ENCODE measurements around the gene TNFSF10.
"Not testable (repeated sequence)": the region's sequence is repeated elsewhere in the genome, so short reads cannot be mapped to it uniquely, and the experiment has no call there.

The TNFSF10 gene

GRCh38 chr3:172537507-172538158 lies 14.4 kb upstream of the TNFSF10 start:
- no peaks in the 10 kb centered on the region for H3K27me3 Mint-ChIP-seq (ENCODE audit: low read depth)
- H3K4me3 Mint-ChIP-seq: peak overlapping the region; percentile 11
- H3K9me3 Mint-ChIP-seq: peaks cover 4% of the 10 kb centered on the region
- H3K36me3 Mint-ChIP-seq (ENCODE audit: low read depth): peaks cover 14% of the 10 kb centered on the region
- peaks cover 55% of the 10 kb centered on the region for H3K4me1 Mint-ChIP-seq (ENCODE audit: low read depth)
- H3K27ac Mint-ChIP-seq: peak overlapping the region; percentile 95

- no peaks in the 10 kb centered on the region for H3K27me3 Mint-ChIP-seq (ENCODE audit: low read depth)
- peak overlapping the region; percentile 95 for H3K27ac Mint-ChIP-seq
- H3K9me3 Mint-ChIP-seq: peaks cover 4% of the 10 kb centered on the region
- peaks cover 16% of the 10 kb centered on the region for H3K36me3 Mint-ChIP-seq (ENCODE audit: low read depth)
- peaks cover 61% of the 10 kb centered on the region for H3K4me1 Mint-ChIP-seq (ENCODE audit: low read depth)
- H3K4me3 Mint-ChIP-seq: peak overlapping the region; percentile 68
Measured at GRCh38 chr3:172536993-172537419, 13.8 kb upstream of the TNFSF10 start.

GRCh38 chr3:172536505-172536904 lies 13.3 kb upstream of the TNFSF10 start:
- peak overlapping the region; percentile 68 for H3K4me3 Mint-ChIP-seq
- H3K36me3 Mint-ChIP-seq (ENCODE audit: low read depth): peaks cover 16% of the 10 kb centered on the region
- H3K27me3 Mint-ChIP-seq (ENCODE audit: low read depth): no peaks in the 10 kb centered on the region
- H3K27ac Mint-ChIP-seq: peak overlapping the region; percentile 95
- peaks cover 4% of the 10 kb centered on the region for H3K9me3 Mint-ChIP-seq
- peaks cover 61% of the 10 kb centered on the region for H3K4me1 Mint-ChIP-seq (ENCODE audit: low read depth)

GRCh38 chr3:172530566-172530965 lies 7.3 kb upstream of the TNFSF10 start:
- no peaks in the 10 kb centered on the region for H3K9me3 Mint-ChIP-seq
- peak overlapping the region; percentile 71 for H3K4me3 Mint-ChIP-seq
- peak overlapping the region; percentile 96 for H3K27ac Mint-ChIP-seq
- peaks cover 59% of the 10 kb centered on the region for H3K4me1 Mint-ChIP-seq (ENCODE audit: low read depth)
- H3K27me3 Mint-ChIP-seq (ENCODE audit: low read depth): no peaks in the 10 kb centered on the region
- H3K36me3 Mint-ChIP-seq (ENCODE audit: low read depth): peaks cover 9% of the 10 kb centered on the region

- Mint-ChIP-seq H3K36me3 (ENCODE audit: low read depth) (peaks cover 4% of the 10 kb centered on the region), H3K27me3 (ENCODE audit: low read depth) (no peaks in the 10 kb centered on the region), H3K9me3 (no peaks in the 10 kb centered on the region), H3K27ac (peak overlapping the region; percentile 96), H3K4me3 (peak overlapping the region; percentile 71), H3K4me1 (ENCODE audit: low read depth) (peaks cover 57% of the 10 kb centered on the region)
Measured at GRCh38 chr3:172530101-172530561, 6.9 kb upstream of the TNFSF10 start.

GRCh38 chr3:172528677-172529076 lies 5.4 kb upstream of the TNFSF10 start:
- H3K4me3 Mint-ChIP-seq: no peak overlapping the region
- peaks cover 2% of the 10 kb centered on the region for H3K36me3 Mint-ChIP-seq (ENCODE audit: low read depth)
- no peaks in the 10 kb centered on the region for H3K9me3 Mint-ChIP-seq
- H3K4me1 Mint-ChIP-seq (ENCODE audit: low read depth): peaks cover 61% of the 10 kb centered on the region
- H3K27me3 Mint-ChIP-seq (ENCODE audit: low read depth): no peaks in the 10 kb centered on the region
- peak overlapping the region; percentile 96 for H3K27ac Mint-ChIP-seq

- Mint-ChIP-seq H3K4me3 (no peak overlapping the region), H3K9me3 (no peaks in the 10 kb centered on the region), H3K27me3 (ENCODE audit: low read depth) (no peaks in the 10 kb centered on the region), H3K4me1 (ENCODE audit: low read depth) (peaks cover 52% of the 10 kb centered on the region), H3K27ac (peak overlapping the region; percentile 18), H3K36me3 (ENCODE audit: low read depth) (peaks cover 8% of the 10 kb centered on the region)
Measured at GRCh38 chr3:172527306-172527705, 4.1 kb upstream of the TNFSF10 start.

- H3K4me1 Mint-ChIP-seq (ENCODE audit: low read depth): peaks cover 41% of the 10 kb centered on the region
- H3K27ac Mint-ChIP-seq: peak overlapping the region; percentile 91
- peaks cover 28% of the 10 kb centered on the region for H3K36me3 Mint-ChIP-seq (ENCODE audit: low read depth)
- peak overlapping the region; percentile 14 for H3K4me3 Mint-ChIP-seq
- no peaks in the 10 kb centered on the region for H3K27me3 Mint-ChIP-seq (ENCODE audit: low read depth)
- H3K9me3 Mint-ChIP-seq: no peaks in the 10 kb centered on the region
Measured at GRCh38 chr3:172525116-172525613, 1.9 kb upstream of the TNFSF10 start.

- Mint-ChIP-seq H3K9me3 (no peaks in the 10 kb centered on the region), H3K4me3 (peak overlapping the region; percentile 99), H3K4me1 (ENCODE audit: low read depth) (peaks cover 38% of the 10 kb centered on the region), H3K36me3 (ENCODE audit: low read depth) (peaks cover 34% of the 10 kb centered on the region), H3K27me3 (ENCODE audit: low read depth) (no peaks in the 10 kb centered on the region), H3K27ac (peak overlapping the region; percentile 91)
Measured at GRCh38 chr3:172524611-172525010, 1.4 kb upstream of the TNFSF10 start.

- H3K9me3 Mint-ChIP-seq; H3K27me3 Mint-ChIP-seq (ENCODE audit: low read depth): not testable (repeated sequence)
- peak overlapping the region; percentile 94 for H3K27ac Mint-ChIP-seq
- peak overlapping the region; percentile 99 for H3K4me3 Mint-ChIP-seq
- peaks cover 56% of the 10 kb centered on the region for H3K36me3 Mint-ChIP-seq (ENCODE audit: low read depth)
- peaks cover 41% of the 10 kb centered on the region for H3K4me1 Mint-ChIP-seq (ENCODE audit: low read depth)
Measured at GRCh38 chr3:172521837-172522726, 1.1 kb downstream of the TNFSF10 start.

- Mint-ChIP-seq H3K27me3 (ENCODE audit: low read depth) (no peaks in the 10 kb centered on the region), H3K9me3 (no peaks in the 10 kb centered on the region), H3K36me3 (ENCODE audit: low read depth) (peaks cover 71% of the 10 kb centered on the region), H3K4me3 (peak overlapping the region; percentile 99), H3K27ac (peak overlapping the region; percentile 94), H3K4me1 (ENCODE audit: low read depth) (peaks cover 57% of the 10 kb centered on the region)
Measured at GRCh38 chr3:172520301-172520831, 2.9 kb downstream of the TNFSF10 start.

GRCh38 chr3:172519740-172520139 lies 3.5 kb downstream of the TNFSF10 start:
- H3K27me3 Mint-ChIP-seq (ENCODE audit: low read depth): no peaks in the 10 kb centered on the region
- peaks cover 78% of the 10 kb centered on the region for H3K36me3 Mint-ChIP-seq (ENCODE audit: low read depth)
- no peaks in the 10 kb centered on the region for H3K9me3 Mint-ChIP-seq
- H3K27ac Mint-ChIP-seq: peak overlapping the region; percentile 94
- peak overlapping the region; percentile 99 for H3K4me3 Mint-ChIP-seq
- H3K4me1 Mint-ChIP-seq (ENCODE audit: low read depth): peaks cover 57% of the 10 kb centered on the region

- Mint-ChIP-seq H3K27ac (peak overlapping the region; percentile 75), H3K9me3 (no peaks in the 10 kb centered on the region), H3K36me3 (ENCODE audit: low read depth) (peaks cover 84% of the 10 kb centered on the region), H3K4me3 (peak overlapping the region; percentile 99), H3K27me3 (ENCODE audit: low read depth) (no peaks in the 10 kb centered on the region), H3K4me1 (ENCODE audit: low read depth) (peaks cover 59% of the 10 kb centered on the region)
Measured at GRCh38 chr3:172518929-172519640, 4.1 kb downstream of the TNFSF10 start.
